Loucy (cell line): ENCODE data around the gene IGSF23.

Experiments used
- H2AFZ ChIP-seq: fragments of 200-600 bp; sonication (generic); 2 replicates; pipeline ENCODE4 v1.6.0; 2016; ENCODE audit warnings: antibody characterized with exemption, mild to moderate bottlenecking, low read length, moderate library complexity
- H3F3A ChIP-seq: fragments of 200-600 bp; 2 replicates; pipeline ENCODE4 v1.6.0; 2016; ENCODE audit warnings: antibody characterized with exemption, low read depth, mild to moderate bottlenecking
- H3K27me3 ChIP-seq: fragments of 200-600 bp; sonication (generic); 2 replicates; pipeline ENCODE4 v1.6.1; 2014; ENCODE audit warnings: low read length, mild to moderate bottlenecking; ENCODE audit not compliant: insufficient read depth, poor library complexity, severe bottlenecking
- H3K36me3 ChIP-seq: fragments of 200-600 bp; sonication (generic); 2 replicates; pipeline ENCODE4 v1.6.1; 2016; ENCODE audit warnings: low read length; ENCODE audit not compliant: insufficient read depth
- H3K4me1 ChIP-seq: fragments of 200-600 bp; sonication (generic); 2 replicates; pipeline ENCODE4 v1.5.1; 2014; ENCODE audit warnings: low read length, mild to moderate bottlenecking; ENCODE audit not compliant: insufficient read depth, poor library complexity, severe bottlenecking
- H3K4me2 ChIP-seq: fragments of 200-600 bp; sonication (generic); 2 replicates; pipeline ENCODE4 v1.6.0; 2014; ENCODE audit warnings: antibody characterized with exemption, low read length, low read depth, mild to moderate bottlenecking; ENCODE audit not compliant: poor library complexity, severe bottlenecking
- H3K4me3 ChIP-seq: fragments of 200-600 bp; sonication (generic); 2 replicates; pipeline ENCODE4 v1.5.1; 2014; ENCODE audit warnings: low read length, mild to moderate bottlenecking, mixed read lengths; ENCODE audit not compliant: poor library complexity, severe bottlenecking
- H3K79me2 ChIP-seq: fragments of 200-600 bp; sonication (generic); 2 replicates; pipeline ENCODE4 v1.6.1; 2014; ENCODE audit warnings: low read length; ENCODE audit not compliant: insufficient read depth
- H3K9ac ChIP-seq: fragments of 200-600 bp; sonication (generic); 2 replicates; pipeline ENCODE4 v1.6.0; 2014; ENCODE audit warnings: mild to moderate bottlenecking, low read depth, low read length, moderate library complexity; ENCODE audit not compliant: poor library complexity, severe bottlenecking
- H3K9me2 ChIP-seq: fragments of 200-600 bp; sonication (generic); replicated peaks from 2 replicates; pipeline ENCODE4 v1.6.1; 2016; ENCODE audit warnings: low read depth, low read length, mixed read lengths
- H3K9me3 ChIP-seq: fragments of 200-600 bp; sonication (generic); 2 replicates; pipeline ENCODE4 v1.6.1; 2014; ENCODE audit warnings: mild to moderate bottlenecking, antibody characterized with exemption, low read length, low read depth; ENCODE audit not compliant: insufficient read depth
- H4K20me1 ChIP-seq: fragments of 200-600 bp; sonication (generic); 2 replicates; pipeline ENCODE4 v1.6.0; 2014; ENCODE audit warnings: antibody characterized with exemption, low read length, mild to moderate bottlenecking; ENCODE audit not compliant: insufficient read depth, poor library complexity, severe bottlenecking
- CTCF ChIP-seq: fragments of 200-600 bp; sonication (generic); conservative IDR thresholded peaks from 2 replicates; pipeline ENCODE4 v1.5.1; 2014; ENCODE audit warnings: mild to moderate bottlenecking, antibody characterized with exemption, low read length
- EZH2phosphoT487 ChIP-seq: fragments of 200-600 bp; IDR thresholded peaks from 2 replicates; pipeline ENCODE4 v1.6.1; 2018; ENCODE audit warnings: antibody characterized with exemption, mild to moderate bottlenecking, moderate library complexity, borderline replicate concordance

IGSF23 gene

GRCh38 chr19:44613295-44614178 is at the start of gene IGSF23:
IGSF23 (plus strand) TSS chr19:44613563; CDS start chr19:44613646, 83 bp downstream.
- no peak within 1 kb of the TSS for H3K4me2 ChIP-seq

GRCh38 chr19:44566984-44567383 is 46.4 kb upstream of the IGSF23 start:
- no peak for TF ChIP-seq CTCF
- no peak for TF ChIP-seq EZH2phosphoT487
- no peak overlapping the region for H2AFZ ChIP-seq
- no peak overlapping the region for H3K4me2 ChIP-seq
- no peaks in the 10 kb centered on the region for H3K9me2 ChIP-seq
- H3K9me3 ChIP-seq: no peaks in the 10 kb centered on the region
- no peaks in the 10 kb centered on the region for H3K36me3 ChIP-seq
- no peaks in the 10 kb centered on the region for H3F3A ChIP-seq
- H3K4me1 ChIP-seq: no peaks in the 10 kb centered on the region
- no peaks in the 10 kb centered on the region for H3K27me3 ChIP-seq
- H3K79me2 ChIP-seq: no peaks in the 10 kb centered on the region
- H4K20me1 ChIP-seq: no peaks in the 10 kb centered on the region
- H3K9ac ChIP-seq: no peak overlapping the region
- H3K4me3 ChIP-seq: no peak overlapping the region

More at GRCh38 chr19:44613295-44614178, at the start of gene IGSF23:
- H2AFZ ChIP-seq: no peak within 1 kb of the TSS
- H3K9me2 ChIP-seq: no peaks in the 10 kb centered on the region
- H3K4me1 ChIP-seq: no peaks in the 10 kb centered on the region
- H3K79me2 ChIP-seq: no peaks in the 10 kb centered on the region
- no peaks in the 10 kb centered on the region for H4K20me1 ChIP-seq
- no peak within 1 kb of the TSS for H3K9ac ChIP-seq
- no peaks in the 10 kb centered on the region for H3K27me3 ChIP-seq
- H3F3A ChIP-seq: no peaks in the 10 kb centered on the region
- H3K4me3 ChIP-seq: no peak within 1 kb of the TSS
- no peak for TF ChIP-seq CTCF
- no peak for TF ChIP-seq EZH2phosphoT487
- H3K9me3 ChIP-seq: no peaks in the 10 kb centered on the region
- no peaks in the 10 kb centered on the region for H3K36me3 ChIP-seq

GRCh38 chr19:44567745-44568144 is 45.6 kb upstream of the IGSF23 start:
- H4K20me1 ChIP-seq: no peaks in the 10 kb centered on the region
- H3K36me3 ChIP-seq: no peaks in the 10 kb centered on the region
- no peaks in the 10 kb centered on the region for H3K9me3 ChIP-seq
- H3F3A ChIP-seq: no peaks in the 10 kb centered on the region
- no peaks in the 10 kb centered on the region for H3K79me2 ChIP-seq
- no peak for TF ChIP-seq CTCF
- TF ChIP-seq EZH2phosphoT487: no peak
- no peaks in the 10 kb centered on the region for H3K4me1 ChIP-seq
- H3K9ac ChIP-seq: no peak overlapping the region
- H3K4me2 ChIP-seq: no peak overlapping the region
- H3K27me3 ChIP-seq: no peaks in the 10 kb centered on the region
- H2AFZ ChIP-seq: no peak overlapping the region
- H3K9me2 ChIP-seq: no peaks in the 10 kb centered on the region
- no peak overlapping the region for H3K4me3 ChIP-seq
